HFF-Myc (cell line): ENCODE results near the gene KLF13.
A peak's percentile ranks its signal among the peaks of the same experiment; 100 is the strongest.

Experiments used
- DNase-seq: peaks from one replicate; pipeline ENCODE4 v3.0.0-alpha.2; 2011; ENCODE audit warnings: low read depth; ENCODE audit errors: extremely low read depth
- H3K4me3 ChIP-seq: replicated peaks from 2 replicates; pipeline ENCODE4 v1.5.1; 2011; ENCODE audit warnings: low read depth, mild to moderate bottlenecking, control low read depth, low read length
- TF ChIP-seq, protein P1 (sequence below): IDR thresholded peaks from 2 replicates; pipeline ENCODE4 v1.5.1; 2012; ENCODE audit warnings: mild to moderate bottlenecking, low read depth, low read length, control low read depth; ENCODE audit errors: missing control alignments

The KLF13 gene

DNA sequence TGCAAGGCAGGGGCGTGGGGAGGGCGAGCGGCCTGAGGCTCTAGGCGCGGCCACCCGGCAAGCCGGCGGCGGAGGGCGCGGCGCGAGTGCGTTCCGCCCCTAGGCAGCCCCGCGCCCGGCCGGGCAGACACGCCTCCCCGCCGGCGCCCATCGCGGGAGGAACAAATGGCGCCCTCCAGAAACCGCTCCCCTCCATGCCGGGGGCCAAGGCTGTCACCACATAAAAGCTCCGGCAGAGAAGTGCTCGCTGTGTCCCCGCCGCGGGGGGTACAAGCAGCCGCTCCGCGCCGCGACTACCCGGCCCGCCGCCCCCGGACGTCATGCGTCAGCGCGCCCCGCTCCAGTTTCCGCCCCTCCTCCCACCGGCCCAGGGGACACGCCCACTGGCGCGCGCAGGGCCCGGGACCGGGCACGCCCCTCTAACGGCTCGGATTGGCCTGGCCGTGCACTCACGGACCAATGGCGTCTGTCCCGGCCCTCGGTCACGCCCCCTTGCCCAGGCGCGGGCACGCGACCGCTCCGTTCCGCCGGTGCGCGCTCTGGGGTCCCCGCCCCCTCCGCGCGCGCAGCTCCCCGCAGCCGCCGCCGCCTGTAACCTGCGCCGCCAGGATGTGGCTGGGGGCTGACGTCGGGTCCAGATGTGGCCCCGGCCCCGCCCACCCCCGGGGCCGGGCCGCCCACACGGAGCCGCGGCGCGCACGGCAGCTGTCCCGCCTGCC, at the start of gene KLF13:
Gene KLF13, plus strand, starts transcription at position 680 of the 719 bp plus-strand sequence. CDS start 378 bp downstream, outside the sequence.
- TF ChIP-seq, protein P1, sequence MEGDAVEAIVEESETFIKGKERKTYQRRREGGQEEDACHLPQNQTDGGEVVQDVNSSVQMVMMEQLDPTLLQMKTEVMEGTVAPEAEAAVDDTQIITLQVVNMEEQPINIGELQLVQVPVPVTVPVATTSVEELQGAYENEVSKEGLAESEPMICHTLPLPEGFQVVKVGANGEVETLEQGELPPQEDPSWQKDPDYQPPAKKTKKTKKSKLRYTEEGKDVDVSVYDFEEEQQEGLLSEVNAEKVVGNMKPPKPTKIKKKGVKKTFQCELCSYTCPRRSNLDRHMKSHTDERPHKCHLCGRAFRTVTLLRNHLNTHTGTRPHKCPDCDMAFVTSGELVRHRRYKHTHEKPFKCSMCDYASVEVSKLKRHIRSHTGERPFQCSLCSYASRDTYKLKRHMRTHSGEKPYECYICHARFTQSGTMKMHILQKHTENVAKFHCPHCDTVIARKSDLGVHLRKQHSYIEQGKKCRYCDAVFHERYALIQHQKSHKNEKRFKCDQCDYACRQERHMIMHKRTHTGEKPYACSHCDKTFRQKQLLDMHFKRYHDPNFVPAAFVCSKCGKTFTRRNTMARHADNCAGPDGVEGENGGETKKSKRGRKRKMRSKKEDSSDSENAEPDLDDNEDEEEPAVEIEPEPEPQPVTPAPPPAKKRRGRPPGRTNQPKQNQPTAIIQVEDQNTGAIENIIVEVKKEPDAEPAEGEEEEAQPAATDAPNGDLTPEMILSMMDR: no peak
- peak; percentile 82 for DNase-seq
- peak within 1 kb of the TSS; percentile 63 for H3K4me3 ChIP-seq

DNA sequence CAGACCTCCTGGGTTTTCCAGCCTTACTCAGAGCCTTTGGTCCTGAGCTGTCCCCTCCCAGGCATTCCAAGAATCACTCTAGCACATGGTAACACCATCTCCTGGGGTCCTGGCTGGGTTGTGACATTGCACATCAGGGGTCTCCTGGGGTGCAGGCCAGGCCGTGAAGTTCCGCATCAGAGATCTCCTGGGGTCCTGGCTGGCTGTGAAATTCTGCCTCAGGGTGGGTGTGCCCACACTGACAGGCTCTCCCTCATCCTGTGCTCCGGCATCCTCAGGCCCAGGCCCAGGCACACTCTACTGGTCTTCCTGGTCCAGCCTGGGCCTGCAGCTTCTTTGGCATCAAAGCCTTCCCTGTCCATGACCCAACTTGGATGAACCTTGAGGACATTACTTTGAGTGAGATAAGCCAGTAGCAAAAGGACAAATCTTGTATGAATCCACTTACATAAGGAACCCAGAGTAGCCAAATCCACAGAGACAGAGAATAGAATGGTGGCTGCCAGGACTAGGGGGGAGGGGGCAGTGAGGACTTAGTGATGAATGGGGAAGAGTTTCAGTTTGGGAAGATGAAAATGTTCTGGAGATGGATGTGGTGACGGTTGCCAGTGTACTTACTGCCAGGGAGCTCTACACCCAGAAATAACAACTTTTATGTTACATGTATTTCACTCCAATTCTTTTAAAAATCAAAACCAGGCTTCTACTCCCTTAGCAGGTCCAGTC, 49.1 kb upstream of the KLF13 start:
- no peak for DNase-seq
- TF ChIP-seq, protein P1: no peak
- no peak overlapping the region for H3K4me3 ChIP-seq

DNA sequence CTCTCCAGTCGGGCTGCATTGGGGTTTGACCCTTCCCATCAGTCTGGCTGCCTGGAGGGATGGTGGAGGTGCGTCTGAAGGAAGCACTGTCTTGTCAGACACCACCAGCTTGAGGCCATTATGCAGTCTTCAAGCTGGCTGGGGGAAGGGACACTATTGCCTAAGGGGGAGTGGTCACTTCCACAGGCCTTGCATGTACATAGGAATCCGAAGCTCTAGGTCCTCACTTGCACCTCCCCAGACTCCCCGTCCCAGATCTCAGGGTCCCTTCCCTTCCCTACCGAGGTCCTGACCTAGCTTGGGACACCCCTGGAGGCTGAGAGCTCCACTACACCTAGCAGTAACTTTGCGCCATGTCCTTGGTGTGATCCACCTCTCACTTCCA, 48.6 kb upstream of the KLF13 start:
- TF ChIP-seq, protein P1: no peak
- DNase-seq: no peak
- no peak overlapping the region for H3K4me3 ChIP-seq

- TF ChIP-seq, protein P1: no peak
- H3K4me3 ChIP-seq: no peak overlapping the region
- no peak for DNase-seq
These were observed 48.0 kb upstream of the KLF13 start for GRCh38 chr15:31278544-31279220.

- TF ChIP-seq, protein P1: no peak
- DNase-seq: no peak
- H3K4me3 ChIP-seq: no peak overlapping the region
These were observed 47.2 kb upstream of the KLF13 start for GRCh38 chr15:31279221-31280045.
